HL-60 (cell line): Measurements from ENCODE around the gene VASP.
A peak's percentile ranks its signal among the peaks of the same experiment; 100 is the strongest.

ENCODE experiments used
- DNase-seq, 2 experiments: peaks; one replicate each; pipeline ENCODE4 v3.0.0-alpha.2; 2010 to 2020; ENCODE audit warnings: low read depth in 1 of 2, low spot score in 1 of 2
- H3K27ac ChIP-seq: fragments of 250-450 bp; sonication (Bioruptor Pico); replicated peaks from 2 replicates; pipeline ENCODE4 v1.5.1; 2020; ENCODE audit warnings: mild to moderate bottlenecking, moderate library complexity
- H3K27me3 ChIP-seq: fragments of 250-450 bp; sonication (Bioruptor Pico); 2 replicates; pipeline ENCODE4 v1.5.1; 2021; ENCODE audit warnings: mild to moderate bottlenecking, moderate library complexity; ENCODE audit not compliant: insufficient read depth, poor library complexity, severe bottlenecking
- H3K4me3 ChIP-seq: replicated peaks from 2 replicates; pipeline ENCODE4 v1.5.1; 2011; ENCODE audit warnings: mild to moderate bottlenecking, control low read depth, low read length; ENCODE audit not compliant: insufficient read depth
- CTCF ChIP-seq: IDR thresholded peaks from one replicate; pipeline ENCODE4 v1.5.1; 2011; ENCODE audit warnings: low read length, control low read depth, inconsistent platforms; ENCODE audit not compliant: insufficient read depth
- GABPA ChIP-seq: IDR thresholded peaks from 2 replicates; pipeline ENCODE4 v1.6.1; 2012; ENCODE audit warnings: low read depth
- POLR2AphosphoS5 ChIP-seq: IDR thresholded peaks from 2 replicates; pipeline ENCODE4 v1.6.1; 2012; ENCODE audit warnings: low read depth
- REST ChIP-seq: IDR thresholded peaks from 2 replicates; pipeline ENCODE4 v1.6.1; 2012; ENCODE audit warnings: low read depth; ENCODE audit not compliant: insufficient replicate concordance
- SPI1 ChIP-seq: IDR thresholded peaks from 2 replicates; pipeline ENCODE4 v1.6.1; 2012; ENCODE audit warnings: low read depth, mild to moderate bottlenecking, borderline replicate concordance

The VASP gene

GRCh38 chr19:45478454-45479238 lies 28.6 kb upstream of the VASP start:
- TF ChIP-seq SPI1 (peak; percentile 11; the same call in 1 of the 2 replicates), REST (no peak), CTCF (peak; percentile 97)
- Histone ChIP-seq H3K27me3 (no peaks in the 10 kb centered on the region), H3K27ac (peak overlapping the region; percentile 99), H3K4me3 (peak overlapping the region; percentile 44)
- DNase-seq: peak; percentile 92 to 94

GRCh38 chr19:45483033-45483432 lies 24.2 kb upstream of the VASP start:
- no peak for DNase-seq
- H3K27me3 ChIP-seq: no peaks in the 10 kb centered on the region

More at GRCh38 chr19:45483033-45483432, 24.2 kb upstream of the VASP start:
- TF ChIP-seq CTCF (no peak), GABPA (no peak), SPI1 (no peak), POLR2AphosphoS5 (no peak), REST (no peak)
- Histone ChIP-seq H3K4me3 (no peak overlapping the region), H3K27ac (no peak overlapping the region)
